ENCODE measurements around the gene TRAPPC10.

TRAPPC10 gene

DNA sequence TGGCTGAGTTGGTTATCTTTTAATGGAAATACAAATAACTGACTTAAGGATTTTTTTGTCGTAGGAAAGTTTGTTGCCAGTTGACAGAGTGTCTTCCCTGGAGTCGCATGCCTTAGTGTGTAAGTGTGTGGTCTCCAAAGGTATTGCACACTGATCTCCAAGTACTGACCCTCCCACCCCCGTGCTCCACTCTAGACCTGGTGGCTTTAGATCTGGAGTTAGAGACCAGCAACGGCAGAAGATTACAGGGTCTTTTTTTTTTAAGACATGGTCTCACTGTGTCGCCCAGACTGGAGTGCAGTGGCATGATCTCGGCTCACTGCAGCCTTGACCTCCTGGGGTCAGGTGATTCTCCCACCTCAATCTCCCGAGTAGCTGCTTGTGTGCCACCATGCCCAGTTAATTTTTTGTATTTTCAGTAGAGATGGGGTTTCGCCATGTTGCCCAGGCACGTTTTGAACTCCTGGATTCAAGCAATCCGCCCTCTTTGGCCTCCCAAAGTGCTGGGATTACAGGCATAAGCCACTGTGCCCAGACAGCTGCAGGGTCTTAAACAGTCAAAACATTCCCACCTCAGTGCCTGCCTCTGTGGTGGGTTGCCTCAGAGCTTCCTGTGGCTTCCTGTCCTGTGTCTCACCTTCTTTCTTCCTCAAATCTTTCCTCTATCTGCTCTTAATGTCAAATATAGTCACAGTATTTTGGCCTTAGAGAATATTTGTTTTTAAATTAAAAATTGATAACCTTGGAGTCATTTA is 6.9 kb downstream of the TRAPPC10 start:
- DNase-seq (ENCODE audit: low read depth), result no peak
- TF ChIP-seq, protein P1, sequence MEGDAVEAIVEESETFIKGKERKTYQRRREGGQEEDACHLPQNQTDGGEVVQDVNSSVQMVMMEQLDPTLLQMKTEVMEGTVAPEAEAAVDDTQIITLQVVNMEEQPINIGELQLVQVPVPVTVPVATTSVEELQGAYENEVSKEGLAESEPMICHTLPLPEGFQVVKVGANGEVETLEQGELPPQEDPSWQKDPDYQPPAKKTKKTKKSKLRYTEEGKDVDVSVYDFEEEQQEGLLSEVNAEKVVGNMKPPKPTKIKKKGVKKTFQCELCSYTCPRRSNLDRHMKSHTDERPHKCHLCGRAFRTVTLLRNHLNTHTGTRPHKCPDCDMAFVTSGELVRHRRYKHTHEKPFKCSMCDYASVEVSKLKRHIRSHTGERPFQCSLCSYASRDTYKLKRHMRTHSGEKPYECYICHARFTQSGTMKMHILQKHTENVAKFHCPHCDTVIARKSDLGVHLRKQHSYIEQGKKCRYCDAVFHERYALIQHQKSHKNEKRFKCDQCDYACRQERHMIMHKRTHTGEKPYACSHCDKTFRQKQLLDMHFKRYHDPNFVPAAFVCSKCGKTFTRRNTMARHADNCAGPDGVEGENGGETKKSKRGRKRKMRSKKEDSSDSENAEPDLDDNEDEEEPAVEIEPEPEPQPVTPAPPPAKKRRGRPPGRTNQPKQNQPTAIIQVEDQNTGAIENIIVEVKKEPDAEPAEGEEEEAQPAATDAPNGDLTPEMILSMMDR (IDR thresholded peaks at IDR 0.05; ENCODE audit: control insufficient read depth, extremely low read depth, insufficient read depth), result no peak

DNA sequence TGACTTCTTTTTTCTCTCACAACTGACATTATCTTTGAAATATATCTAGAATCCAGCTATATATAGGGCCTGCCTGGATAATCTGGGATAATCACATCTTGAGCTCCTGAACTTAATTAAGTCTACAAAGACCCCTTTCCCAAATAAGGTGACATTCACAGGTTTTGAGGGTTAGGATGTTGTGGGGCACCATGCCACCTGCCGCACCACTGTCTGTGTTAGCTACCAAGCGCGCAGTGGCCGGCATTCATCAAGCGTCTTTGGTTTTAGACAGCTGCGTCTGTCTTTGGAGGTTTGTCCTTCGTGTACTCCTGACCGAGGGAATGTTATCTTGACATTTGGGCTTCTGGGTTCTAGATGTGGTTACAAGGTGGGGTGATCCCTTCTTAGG is 7.5 kb downstream of the TRAPPC10 start:
- TF ChIP-seq, protein P1 (IDR thresholded peaks at IDR 0.05; ENCODE audit: control insufficient read depth, extremely low read depth, insufficient read depth), result no peak
- no peak for DNase-seq (ENCODE audit: low read depth)
- H3K4me3 ChIP-seq (ENCODE audit: low read depth, low read length), result no peak overlapping the region

More for the DNA sequence above, 6.9 kb downstream of the TRAPPC10 start:
- H3K4me3 ChIP-seq (ENCODE audit: low read depth, low read length), result no peak overlapping the region

DNA sequence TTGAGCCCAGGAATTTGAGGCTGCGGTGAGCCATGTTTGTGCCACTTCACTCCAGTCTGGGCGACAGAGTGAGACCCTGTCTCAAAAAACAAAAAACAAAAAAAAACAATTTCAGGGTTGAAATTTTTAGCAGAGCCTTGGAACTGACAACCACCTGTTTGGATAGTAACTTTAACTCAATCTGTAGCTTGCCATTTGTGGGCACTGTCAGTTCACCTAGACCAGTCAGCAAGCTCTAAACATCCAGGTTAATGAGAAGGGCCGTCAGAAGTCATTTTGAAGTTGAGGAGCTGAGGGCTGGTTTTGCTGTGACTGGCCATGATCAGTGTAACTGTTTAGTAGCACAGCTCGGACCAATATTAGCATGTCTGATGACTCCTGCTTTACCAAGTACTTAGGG is 8.4 kb downstream of the TRAPPC10 start:
- TF ChIP-seq, protein P1 (IDR thresholded peaks at IDR 0.05; ENCODE audit: control insufficient read depth, extremely low read depth, insufficient read depth), result no peak
- H3K4me3 ChIP-seq (ENCODE audit: low read depth, low read length), result no peak overlapping the region
- no peak for DNase-seq (ENCODE audit: low read depth)

DNA sequence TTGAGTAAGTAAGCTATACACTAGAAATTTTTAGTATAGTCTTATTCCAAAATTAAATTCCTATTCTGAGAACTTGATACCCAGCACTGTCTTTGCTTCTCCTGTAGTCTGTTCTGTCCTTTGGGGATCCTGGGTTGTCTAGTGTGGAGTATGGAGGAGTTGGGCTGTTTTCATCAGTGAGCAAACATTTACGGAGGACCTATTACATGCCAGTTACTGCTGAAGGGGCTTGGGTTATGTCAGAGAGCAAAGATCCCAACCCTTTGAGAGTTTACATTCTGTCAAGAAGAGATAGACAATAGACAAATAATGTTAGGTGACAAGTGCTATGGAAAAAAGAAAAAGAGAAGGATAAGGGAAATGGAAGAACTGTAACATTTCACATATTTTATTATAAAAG is 9.0 kb downstream of the TRAPPC10 start:
- no peak for DNase-seq (ENCODE audit: low read depth)
- TF ChIP-seq, protein P1 (IDR thresholded peaks at IDR 0.05; ENCODE audit: control insufficient read depth, extremely low read depth, insufficient read depth), result no peak
- no peak overlapping the region for H3K4me3 ChIP-seq (ENCODE audit: low read depth, low read length)

DNA sequence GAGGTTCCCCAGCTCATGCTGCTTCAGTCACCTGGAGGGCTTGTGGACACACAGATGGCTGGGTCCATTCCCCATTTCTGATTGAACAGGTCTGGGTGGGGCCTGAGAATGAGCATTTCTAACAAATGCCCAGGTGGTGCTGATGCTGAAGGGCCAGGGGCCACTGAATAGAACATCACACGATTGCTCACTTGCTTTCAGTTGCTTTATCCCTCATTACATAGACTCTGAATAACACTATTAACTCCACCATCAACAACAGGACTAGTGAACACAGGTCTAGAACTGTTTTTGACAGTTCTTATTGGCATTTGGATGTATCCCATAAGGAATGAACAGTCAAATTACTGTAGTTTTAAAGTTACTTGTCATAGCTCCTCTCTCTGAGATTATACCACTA is 12.1 kb downstream of the TRAPPC10 start:
- DNase-seq (ENCODE audit: low read depth), result no peak
- TF ChIP-seq, protein P1 (IDR thresholded peaks at IDR 0.05; ENCODE audit: control insufficient read depth, extremely low read depth, insufficient read depth), result no peak
- H3K4me3 ChIP-seq (ENCODE audit: low read depth, low read length), result no peak overlapping the region

DNA sequence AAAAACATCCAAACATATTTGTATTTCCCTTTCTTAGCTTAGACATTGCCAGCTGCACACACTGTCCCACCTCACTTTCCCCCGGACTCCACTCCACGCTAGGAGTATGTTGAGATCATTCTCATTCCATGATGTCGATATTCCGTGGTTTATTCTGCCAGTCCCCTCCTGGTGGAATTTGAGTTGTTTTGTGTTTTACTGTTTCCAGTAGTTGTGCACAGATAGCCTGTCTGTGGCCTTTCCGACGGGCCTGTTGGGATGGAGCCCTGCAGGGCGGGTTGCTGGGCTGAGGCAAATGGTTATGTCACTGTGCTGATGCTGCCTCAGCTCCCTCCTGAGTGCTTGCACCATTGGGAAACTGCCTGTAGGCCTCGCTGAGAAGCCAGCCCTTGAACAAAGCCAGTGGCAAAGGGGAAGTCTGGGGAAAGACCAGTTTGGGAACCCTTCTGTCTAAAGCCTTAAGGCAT is 12.8 kb downstream of the TRAPPC10 start:
- TF ChIP-seq, protein P1 (IDR thresholded peaks at IDR 0.05; ENCODE audit: control insufficient read depth, extremely low read depth, insufficient read depth), result no peak
- H3K4me3 ChIP-seq (ENCODE audit: low read depth, low read length), result no peak overlapping the region
- DNase-seq (ENCODE audit: low read depth), result no peak

Measured in LNCaP clone FGC (cell line).